Measurements from ENCODE around the gene DDX27. TPM values are rescaled to one million over a fixed set of nuclear protein-coding genes. Genes with fewer than 3 reads are reported as not detected.

Gene DDX27
- total RNA-seq, 1 experiment from 2014 or later = 43.7 TPM

DNA sequence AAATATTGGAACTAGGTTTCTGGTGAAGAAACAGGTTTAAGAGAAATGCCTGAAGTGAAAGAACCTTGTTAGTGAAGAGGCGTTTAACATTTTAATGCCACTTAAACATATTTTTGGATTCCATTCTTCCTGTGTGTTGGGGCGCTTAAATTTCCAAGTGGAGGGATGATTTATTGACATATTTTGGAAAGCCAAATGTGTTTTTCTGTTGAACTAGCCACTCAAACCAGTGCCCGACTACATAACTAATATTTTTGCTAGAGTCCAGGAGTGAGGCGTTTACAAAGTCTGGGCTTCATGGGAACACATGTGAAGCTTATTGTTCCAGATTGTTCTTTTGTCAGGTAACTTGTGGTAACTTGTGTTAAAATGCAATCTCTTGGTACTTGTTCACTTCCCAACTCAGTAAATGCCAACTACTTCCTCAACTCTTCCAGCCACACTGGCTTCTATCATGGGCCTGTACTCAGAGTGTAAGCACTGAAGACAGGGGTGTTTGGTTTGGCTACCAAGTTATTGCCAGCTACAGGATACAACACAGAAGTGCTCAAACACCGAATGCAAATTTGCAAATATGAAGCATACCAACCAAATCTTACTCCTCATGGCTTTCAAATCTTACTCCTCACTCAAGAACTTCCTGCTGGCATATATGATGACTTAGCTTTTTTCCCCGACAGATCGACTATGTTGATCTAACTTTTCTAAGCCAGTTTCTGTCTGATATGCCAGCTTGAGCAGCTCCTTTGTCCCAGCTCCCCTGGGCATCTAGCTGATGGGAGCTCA lies 60.7 kb downstream of the DDX27 start:
- no peak for DNase-seq (ENCODE audit: low read depth in 1 of 2, low spot score in 2 of 2)
- Histone ChIP-seq H3K9me3 (replicated peaks) (peaks cover 34% of the 10 kb centered on the region), H3K36me3 (peaks cover 79% of the 10 kb centered on the region), H3K4me1 (replicated peaks) (peaks cover 46% of the 10 kb centered on the region), H3K27me3 (replicated peaks) (no peaks in the 10 kb centered on the region), H3K4me3 (peak overlapping the region; percentile 53), H3K27ac (peak overlapping the region; percentile 91)

DNA sequence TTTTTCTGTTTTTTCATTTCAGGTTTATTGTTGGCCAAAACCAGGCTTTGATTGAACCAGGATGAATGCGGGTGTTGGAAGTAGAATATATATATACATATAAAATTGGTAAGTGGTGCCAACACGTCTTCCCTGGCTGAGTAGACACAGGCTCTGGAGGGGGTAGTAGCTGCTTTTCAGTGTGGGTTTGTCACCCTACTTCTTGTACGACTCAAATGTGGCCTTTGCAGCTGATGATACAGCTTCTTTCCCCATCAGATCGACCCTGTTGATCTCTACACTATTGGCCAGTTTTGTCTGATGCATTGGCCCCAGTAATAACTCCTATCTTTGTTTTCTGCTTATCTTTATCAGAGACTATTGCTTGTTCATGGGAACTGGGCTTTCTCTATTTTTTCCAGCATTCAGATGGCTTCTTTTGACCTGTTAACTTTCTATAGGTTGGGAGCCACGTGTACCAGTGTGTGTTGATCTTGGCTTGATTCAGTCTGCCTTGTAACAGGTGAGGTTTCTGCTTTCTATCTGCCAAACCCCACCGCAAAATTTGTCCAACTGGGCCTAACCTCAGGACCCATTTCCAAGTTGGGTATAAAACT lies 61.3 kb downstream of the DDX27 start:
- no peak for DNase-seq (ENCODE audit: low read depth in 1 of 2, low spot score in 2 of 2)
- peak overlapping the region; percentile 53 for H3K4me3 ChIP-seq
- peaks cover 38% of the 10 kb centered on the region for H3K9me3 ChIP-seq (replicated peaks)
- H3K27me3 ChIP-seq (replicated peaks) = no peaks in the 10 kb centered on the region
- peaks cover 48% of the 10 kb centered on the region for H3K4me1 ChIP-seq (replicated peaks)
- no peak overlapping the region for H3K27ac ChIP-seq
- peaks cover 80% of the 10 kb centered on the region for H3K36me3 ChIP-seq

DNA sequence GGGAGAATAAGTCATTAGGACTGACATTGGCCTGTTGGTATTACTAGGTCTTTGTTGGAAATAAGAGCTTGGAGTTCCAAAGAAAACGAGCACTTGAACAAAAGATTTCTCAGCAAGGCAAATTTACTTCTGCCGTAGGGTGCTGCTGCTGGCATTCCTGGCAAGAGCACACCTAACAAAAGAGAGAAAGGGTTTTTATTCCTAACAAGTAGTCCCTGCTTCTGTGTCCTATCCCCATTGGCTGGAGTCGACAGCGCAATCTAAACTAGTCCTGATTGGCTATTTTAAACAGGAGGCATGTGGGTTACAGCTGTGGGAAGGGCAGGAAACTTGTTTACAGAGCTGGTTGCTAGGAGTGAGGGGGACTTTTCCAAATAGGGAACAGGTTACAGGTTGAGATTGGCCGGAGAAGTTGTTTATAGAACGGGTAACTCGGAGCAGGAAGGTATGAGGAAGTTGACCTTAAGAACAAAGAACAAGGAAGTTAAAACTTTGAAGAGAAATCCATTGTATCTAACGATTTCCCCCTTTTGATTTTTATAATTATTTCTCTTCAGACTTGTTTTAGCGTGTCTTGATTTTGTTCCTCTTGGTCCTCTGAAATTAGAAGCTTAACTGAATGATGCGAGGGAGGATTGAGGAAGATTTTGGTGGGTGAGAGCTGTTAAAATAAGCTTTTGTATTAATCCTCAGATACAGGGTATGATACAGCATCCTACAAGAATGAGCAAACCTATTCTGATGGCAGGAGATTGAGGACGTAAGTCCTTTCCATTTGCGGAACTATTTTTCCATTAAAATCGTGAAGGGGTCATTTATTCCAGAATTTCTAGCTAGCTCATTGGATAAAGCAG lies 62.1 kb downstream of the DDX27 start:
- peaks cover 45% of the 10 kb centered on the region for H3K9me3 ChIP-seq (replicated peaks)
- H3K4me3 ChIP-seq = no peak overlapping the region; the same call in 1 of the 2 replicates
- H3K27ac ChIP-seq = no peak overlapping the region
- DNase-seq (ENCODE audit: low read depth in 1 of 2, low spot score in 2 of 2) = peak in 1 of 2 experiments; percentile 32
- peaks cover 42% of the 10 kb centered on the region for H3K4me1 ChIP-seq (replicated peaks)
- H3K36me3 ChIP-seq = peaks cover 80% of the 10 kb centered on the region
- no peaks in the 10 kb centered on the region for H3K27me3 ChIP-seq (replicated peaks)

DNA sequence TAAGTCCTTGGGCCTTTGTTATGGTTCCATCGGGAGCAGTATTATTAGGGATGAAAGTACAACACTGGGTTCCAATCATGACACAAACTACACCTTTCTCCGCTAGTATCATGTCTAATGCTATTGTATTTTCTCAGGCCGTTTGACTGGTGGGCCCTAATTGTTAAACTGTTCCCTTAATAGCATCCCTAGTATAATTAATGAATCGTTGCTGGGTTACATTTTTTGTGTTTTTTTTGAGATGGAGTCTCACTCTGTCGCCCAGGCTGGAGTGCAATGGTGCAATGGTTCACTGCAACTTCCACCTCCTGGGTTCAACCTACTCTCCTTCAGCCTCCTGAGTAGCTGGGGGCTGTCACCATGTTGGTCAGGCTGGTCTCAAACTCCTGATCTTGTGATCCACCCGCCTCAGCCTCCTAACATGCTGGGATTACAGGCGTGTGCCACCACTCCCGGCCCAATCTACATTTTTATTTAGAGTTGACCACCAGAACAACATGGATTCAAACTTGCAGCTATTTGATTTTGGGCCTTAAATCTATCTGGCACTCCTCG lies 62.8 kb downstream of the DDX27 start:
- no peak for DNase-seq (ENCODE audit: low read depth in 1 of 2, low spot score in 2 of 2)
- Histone ChIP-seq H3K36me3 (peaks cover 85% of the 10 kb centered on the region), H3K4me1 (replicated peaks) (peaks cover 45% of the 10 kb centered on the region), H3K27ac (no peak overlapping the region), H3K27me3 (replicated peaks) (no peaks in the 10 kb centered on the region), H3K4me3 (no peak overlapping the region), H3K9me3 (replicated peaks) (peaks cover 50% of the 10 kb centered on the region)

DNA sequence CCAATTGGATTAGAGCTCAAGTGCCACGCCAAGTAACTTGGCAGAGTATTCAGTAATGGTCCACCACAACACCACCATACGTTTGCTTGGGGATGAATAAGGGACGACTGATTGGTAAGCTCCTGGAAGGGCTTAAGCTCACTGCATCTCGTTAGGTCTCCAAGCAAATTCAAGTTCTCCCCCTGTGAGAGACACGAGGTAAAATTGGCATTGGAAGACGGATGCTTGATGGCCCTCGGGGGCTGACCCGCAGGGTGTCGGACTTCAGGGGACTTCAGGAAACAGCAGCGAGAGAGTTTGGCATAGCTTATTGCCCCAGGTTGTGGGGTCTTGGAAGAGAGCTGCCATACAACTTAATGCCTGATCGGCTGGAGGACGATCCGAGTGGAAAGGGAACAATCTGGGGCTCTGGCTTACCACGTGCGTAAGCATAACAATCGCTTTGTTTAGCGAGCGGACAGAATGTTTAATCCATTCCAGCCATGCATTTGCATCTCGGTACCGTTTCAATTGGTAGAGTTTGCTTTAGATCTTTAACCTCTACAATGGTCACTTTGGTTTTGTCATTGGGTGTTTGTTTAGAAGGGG lies 63.5 kb downstream of the DDX27 start:
- Histone ChIP-seq H3K36me3 (peaks cover 92% of the 10 kb centered on the region), H3K4me1 (replicated peaks) (peaks cover 51% of the 10 kb centered on the region), H3K9me3 (replicated peaks) (peaks cover 50% of the 10 kb centered on the region), H3K27me3 (replicated peaks) (no peaks in the 10 kb centered on the region), H3K27ac (no peak overlapping the region), H3K4me3 (no peak overlapping the region)
- no peak for DNase-seq (ENCODE audit: low read depth in 1 of 2, low spot score in 2 of 2)

DNA sequence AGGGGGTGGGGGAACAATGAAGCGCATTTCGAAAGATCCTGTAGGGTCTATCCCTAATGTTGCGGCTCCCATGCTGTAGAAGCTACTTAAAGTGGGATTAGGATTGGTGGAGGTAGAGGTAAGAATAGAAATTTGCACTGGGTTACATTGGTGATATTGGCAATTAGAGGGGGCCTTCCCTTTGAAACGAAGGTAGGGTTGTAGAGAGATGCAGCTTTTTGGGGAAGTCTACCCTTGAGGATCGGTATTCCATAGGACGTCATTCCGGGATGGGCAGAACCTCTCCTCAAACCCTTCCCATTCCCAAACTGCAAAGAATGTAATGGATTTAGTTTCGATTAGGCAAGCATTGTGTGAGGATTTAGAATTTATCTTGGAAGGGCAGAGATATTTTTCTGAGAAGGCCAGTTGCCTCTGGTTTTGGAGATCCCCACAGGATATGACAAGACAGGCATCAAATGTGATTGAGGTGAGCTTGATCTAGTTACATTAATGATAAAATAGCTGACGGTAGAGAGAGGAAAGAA lies 64.0 kb downstream of the DDX27 start:
- Histone ChIP-seq H3K27ac (no peak overlapping the region), H3K36me3 (peaks cover 98% of the 10 kb centered on the region), H3K9me3 (replicated peaks) (peaks cover 50% of the 10 kb centered on the region), H3K4me3 (no peak overlapping the region), H3K4me1 (replicated peaks) (peaks cover 57% of the 10 kb centered on the region), H3K27me3 (replicated peaks) (no peaks in the 10 kb centered on the region)
- DNase-seq (ENCODE audit: low read depth in 1 of 2, low spot score in 2 of 2) = no peak

DNA sequence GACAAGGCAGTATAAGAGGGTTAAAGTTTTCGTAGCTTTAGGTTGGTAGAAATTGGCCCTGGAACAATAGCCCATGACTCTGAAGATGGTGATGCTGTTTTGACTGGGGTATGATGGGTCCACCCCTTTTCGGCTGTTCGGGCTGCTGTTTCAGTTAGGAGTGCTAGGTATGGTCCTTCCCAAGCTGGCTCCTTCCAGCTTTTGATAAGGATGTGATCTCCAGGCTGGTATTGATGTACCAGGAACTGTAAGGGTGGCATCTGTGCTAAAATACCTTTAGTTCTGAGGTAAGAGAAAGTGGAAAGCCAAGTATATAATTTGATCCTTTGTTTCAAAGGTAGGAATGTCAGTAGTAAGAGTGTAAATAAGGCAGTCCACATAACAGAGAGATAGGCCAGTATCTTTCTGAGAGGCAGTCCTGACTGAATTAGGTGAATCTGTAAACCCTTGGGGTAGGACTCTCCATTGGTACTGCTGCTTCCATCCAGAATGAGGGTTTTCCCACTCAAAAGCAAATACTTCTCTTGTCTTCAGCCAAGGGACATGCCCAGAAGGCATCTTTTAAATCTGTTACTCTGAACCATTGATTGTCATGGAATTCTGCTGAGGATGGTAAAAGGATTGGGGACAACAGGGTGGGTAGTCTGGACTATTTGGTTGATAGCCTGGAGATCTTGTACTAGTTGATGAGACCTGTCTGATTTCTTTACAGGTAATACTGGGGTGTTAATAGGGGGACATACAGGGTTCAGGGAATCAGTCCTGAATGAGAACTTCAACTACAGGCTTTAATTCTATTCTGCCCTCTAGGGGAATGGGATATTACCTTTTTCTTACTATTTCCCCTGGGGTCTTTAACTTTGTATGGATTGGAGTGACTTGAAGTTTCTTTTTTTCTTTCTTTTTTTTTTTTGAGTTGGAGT lies 64.7 kb downstream of the DDX27 start:
- no peak overlapping the region for H3K27ac ChIP-seq
- peaks cover 100% of the 10 kb centered on the region for H3K36me3 ChIP-seq
- peaks cover 60% of the 10 kb centered on the region for H3K4me1 ChIP-seq (replicated peaks)
- no peaks in the 10 kb centered on the region for H3K27me3 ChIP-seq (replicated peaks)
- H3K9me3 ChIP-seq (replicated peaks) = peaks cover 50% of the 10 kb centered on the region
- DNase-seq (ENCODE audit: low read depth in 1 of 2, low spot score in 2 of 2) = no peak
- H3K4me3 ChIP-seq = no peak overlapping the region

DNA sequence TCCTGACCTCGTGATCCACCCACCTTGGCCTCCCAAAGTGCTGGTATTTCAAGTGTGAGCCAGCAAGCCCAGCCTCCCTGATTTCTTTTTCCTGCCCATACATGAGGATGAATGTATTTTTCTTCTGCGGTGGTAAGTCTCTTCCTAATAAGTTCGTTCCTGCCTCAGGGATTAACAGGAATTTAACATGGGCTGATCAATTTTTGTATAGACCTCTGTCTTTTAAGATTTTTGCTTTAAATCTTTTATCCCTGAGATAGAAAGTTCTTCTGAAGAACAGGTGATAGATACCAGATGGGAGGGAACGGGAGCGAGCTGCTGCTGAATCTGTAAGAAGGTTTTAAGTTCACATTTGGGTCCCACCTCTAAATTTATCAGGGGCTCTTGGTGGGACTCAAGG lies 65.6 kb downstream of the DDX27 start:
- Histone ChIP-seq H3K4me1 (replicated peaks) (peaks cover 57% of the 10 kb centered on the region), H3K4me3 (no peak overlapping the region)

DNA sequence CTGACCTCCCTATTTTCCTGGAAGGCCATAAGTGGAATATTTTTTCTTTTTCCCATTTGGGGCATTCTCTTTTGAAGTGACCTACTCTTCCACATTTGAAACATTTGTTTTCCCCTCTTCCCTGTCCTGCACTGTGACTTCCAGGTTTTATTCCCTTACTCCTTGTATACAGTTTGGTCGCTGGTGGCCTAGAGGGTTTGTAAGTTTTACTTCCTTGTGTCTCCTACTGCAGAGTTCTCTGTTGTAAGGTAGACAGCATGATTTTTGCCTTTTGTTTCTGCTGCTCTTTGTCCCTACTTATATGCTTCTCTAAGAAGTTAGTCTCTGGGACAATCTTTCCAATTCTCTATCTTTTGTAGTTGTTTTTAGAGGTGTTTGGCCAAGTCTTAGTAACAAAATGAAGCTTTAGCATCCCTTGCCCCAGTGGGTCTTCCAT lies 66.0 kb downstream of the DDX27 start:
- Histone ChIP-seq H3K36me3 (peaks cover 100% of the 10 kb centered on the region), H3K9me3 (replicated peaks) (peaks cover 44% of the 10 kb centered on the region), H3K27ac (no peak overlapping the region), H3K27me3 (replicated peaks) (no peaks in the 10 kb centered on the region), H3K4me1 (replicated peaks) (peaks cover 53% of the 10 kb centered on the region), H3K4me3 (no peak overlapping the region)
- DNase-seq (ENCODE audit: low read depth in 1 of 2, low spot score in 2 of 2) = no peak

More for the DNA sequence above, 65.6 kb downstream of the DDX27 start:
- peaks cover 100% of the 10 kb centered on the region for H3K36me3 ChIP-seq
- H3K9me3 ChIP-seq (replicated peaks) = peaks cover 48% of the 10 kb centered on the region
- no peak for DNase-seq (ENCODE audit: low read depth in 1 of 2, low spot score in 2 of 2)
- H3K27ac ChIP-seq = no peak overlapping the region
- no peaks in the 10 kb centered on the region for H3K27me3 ChIP-seq (replicated peaks)

DNA sequence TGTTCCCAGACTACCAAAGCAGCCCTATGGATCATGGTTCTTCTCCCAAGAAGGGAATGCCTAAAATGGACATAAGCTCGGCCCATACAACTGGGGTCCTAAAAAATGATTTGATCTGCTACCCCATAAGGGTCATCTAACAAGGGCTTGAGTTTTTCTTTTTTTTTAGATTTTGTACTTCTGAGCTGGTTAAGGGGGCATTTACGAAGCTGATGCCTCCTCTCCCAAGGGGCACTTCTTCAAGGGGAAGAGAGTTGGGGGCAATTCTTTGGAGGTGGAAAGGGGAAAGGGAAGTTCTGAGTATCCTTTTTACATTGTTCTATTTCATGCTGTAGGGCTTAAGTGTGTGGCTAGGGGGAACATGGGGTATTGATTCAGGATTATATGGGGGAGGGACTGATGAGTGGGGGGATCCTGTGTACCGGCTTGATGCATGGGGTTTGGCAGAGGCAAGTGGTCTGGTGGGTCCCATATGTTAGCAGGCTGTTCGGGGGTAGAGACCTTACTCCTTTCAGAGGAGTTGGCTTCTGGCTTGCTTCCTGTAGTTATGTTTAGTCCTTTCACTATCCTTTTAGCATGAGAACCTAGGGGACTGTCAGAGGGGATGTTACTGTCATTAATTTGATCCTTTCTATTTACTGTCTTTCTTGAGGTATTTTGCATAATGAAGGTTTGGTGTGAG lies 66.7 kb downstream of the DDX27 start:
- no peak overlapping the region for H3K4me3 ChIP-seq
- peaks cover 45% of the 10 kb centered on the region for H3K4me1 ChIP-seq (replicated peaks)

DNA sequence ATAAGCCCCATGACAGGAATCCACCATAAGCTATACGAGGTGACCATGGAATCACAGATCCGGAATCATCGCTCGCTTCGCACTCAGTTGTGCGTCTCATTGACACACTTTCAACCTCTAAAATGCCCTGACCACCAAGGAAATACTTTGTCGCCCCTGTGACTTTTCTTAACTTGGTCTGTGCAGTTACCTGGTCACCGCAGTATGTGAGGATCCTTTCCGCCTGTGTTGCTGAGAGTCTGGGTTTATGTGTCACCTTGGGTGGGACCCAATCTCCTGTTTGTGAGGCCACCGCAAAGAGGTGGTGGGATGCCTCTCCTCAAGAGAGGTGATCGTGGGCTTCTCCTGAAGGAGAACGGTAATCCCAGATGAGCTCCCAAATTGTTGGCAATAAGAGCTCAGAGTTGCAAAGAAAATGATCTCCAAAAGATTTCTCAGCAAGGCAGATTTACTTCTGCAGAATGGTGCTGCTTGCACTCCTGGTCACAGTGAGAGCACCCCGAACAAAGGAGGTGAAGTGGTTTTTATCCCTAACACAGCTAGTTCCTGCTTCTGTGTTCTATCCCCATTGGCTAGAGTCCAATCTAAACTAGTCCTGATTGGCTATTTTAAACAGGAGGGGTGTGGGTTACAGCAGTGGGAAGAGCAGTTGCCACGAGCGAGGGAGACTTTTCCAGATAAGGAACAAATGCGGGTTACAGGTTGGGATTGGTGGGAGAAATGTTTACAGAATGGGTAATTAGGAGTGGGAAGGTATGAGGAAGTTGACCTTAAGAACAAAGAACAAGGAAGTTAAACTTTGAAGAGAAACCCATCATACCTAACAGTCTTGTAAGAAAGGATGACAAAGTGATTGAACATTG lies 67.7 kb downstream of the DDX27 start:
- peak in 1 of 2 experiments; percentile 64 for DNase-seq (ENCODE audit: low read depth in 1 of 2, low spot score in 2 of 2)
- H3K36me3 ChIP-seq = peaks cover 100% of the 10 kb centered on the region
- H3K27me3 ChIP-seq (replicated peaks) = no peaks in the 10 kb centered on the region
- peaks cover 27% of the 10 kb centered on the region for H3K9me3 ChIP-seq (replicated peaks)
- H3K27ac ChIP-seq = peak overlapping the region; percentile 56
- peaks cover 37% of the 10 kb centered on the region for H3K4me1 ChIP-seq (replicated peaks)
- no peak overlapping the region for H3K4me3 ChIP-seq

More for the DNA sequence above, 66.7 kb downstream of the DDX27 start:
- Histone ChIP-seq H3K9me3 (replicated peaks) (peaks cover 37% of the 10 kb centered on the region), H3K27ac (no peak overlapping the region), H3K27me3 (replicated peaks) (no peaks in the 10 kb centered on the region), H3K36me3 (peaks cover 100% of the 10 kb centered on the region)
- DNase-seq (ENCODE audit: low read depth in 1 of 2, low spot score in 2 of 2) = no peak
